Measurements from ENCODE around the gene RIPPLY3.

Gene RIPPLY3

GRCh38 chr21:37006486-37007291 lies at the start of gene RIPPLY3:
Gene RIPPLY3, plus strand, starts transcription at chr21:37006702. Its CDS starts 71 bp downstream, at chr21:37006773.
- no peak for DNase-seq (ENCODE audit: low spot score)

- no peak for DNase-seq (ENCODE audit: low spot score)
Observed at GRCh38 chr21:36959020-36959835, 47.3 kb upstream of the RIPPLY3 start.

- no peak for DNase-seq (ENCODE audit: low spot score)
Observed at GRCh38 chr21:36960676-36961284, 45.7 kb upstream of the RIPPLY3 start.

GRCh38 chr21:36962098-36962780 lies 44.3 kb upstream of the RIPPLY3 start:
- DNase-seq (ENCODE audit: low spot score) = no peak

GRCh38 chr21:36964398-36964797 lies 42.1 kb upstream of the RIPPLY3 start:
- DNase-seq (ENCODE audit: low spot score) = no peak

- DNase-seq (ENCODE audit: low spot score) = no peak
Observed at GRCh38 chr21:36964827-36965719, 41.4 kb upstream of the RIPPLY3 start.

- no peak for DNase-seq (ENCODE audit: low spot score)
Observed at GRCh38 chr21:36965720-36966065, 40.8 kb upstream of the RIPPLY3 start.

- peak; percentile 42 for DNase-seq (ENCODE audit: low spot score)
Observed at GRCh38 chr21:36966066-36966820, 40.3 kb upstream of the RIPPLY3 start, which contains the start of gene HLCS. Gene HLCS, minus strand, starts transcription at chr21:36966669. Its CDS starts 31 bp downstream, at chr21:36966638.

- DNase-seq (ENCODE audit: low spot score) = no peak
Observed at GRCh38 chr21:36966821-36967768, 39.4 kb upstream of the RIPPLY3 start.

GRCh38 chr21:36968414-36968813 lies 38.1 kb upstream of the RIPPLY3 start:
- no peak for DNase-seq (ENCODE audit: low spot score)

- DNase-seq (ENCODE audit: low spot score) = no peak
Observed at GRCh38 chr21:36968976-36969375, 37.5 kb upstream of the RIPPLY3 start.

GRCh38 chr21:36973986-36974850 lies 32.3 kb upstream of the RIPPLY3 start:
- no peak for DNase-seq (ENCODE audit: low spot score)

- no peak for DNase-seq (ENCODE audit: low spot score)
Observed at GRCh38 chr21:36974851-36975192, 31.7 kb upstream of the RIPPLY3 start.

- no peak for DNase-seq (ENCODE audit: low spot score)
Observed at GRCh38 chr21:36976228-36976861, 30.2 kb upstream of the RIPPLY3 start.

GRCh38 chr21:36976882-36977651 lies 29.4 kb upstream of the RIPPLY3 start:
- no peak for DNase-seq (ENCODE audit: low spot score)

- DNase-seq (ENCODE audit: low spot score) = no peak
Observed at GRCh38 chr21:36980280-36981048, 26.0 kb upstream of the RIPPLY3 start.
